SU-DHL-6 (cell line): Measurements from ENCODE around the gene FGF22.

Source experiments
- H2AFZ ChIP-seq: fragments of 200-600 bp; sonication (generic); 2 replicates; pipeline ENCODE4 v1.6.1; 2014; ENCODE audit warnings: low read depth, mild to moderate bottlenecking, moderate library complexity, mixed read lengths, antibody characterized with exemption, low read length; ENCODE audit not compliant: severe bottlenecking
- H3F3A ChIP-seq: fragments of 200-600 bp; shearing (Covaris generic); 2 replicates; pipeline ENCODE4 v1.6.0; 2016; ENCODE audit warnings: antibody characterized with exemption, mild to moderate bottlenecking; ENCODE audit not compliant: insufficient read depth
- H3K27ac ChIP-seq: fragments of 200-600 bp; sonication (generic); 2 replicates; pipeline ENCODE4 v1.5.1; 2016; ENCODE audit warnings: low read depth, mild to moderate bottlenecking, low read length, moderate library complexity, mixed read lengths
- H3K27me3 ChIP-seq: fragments of 200-600 bp; sonication (generic), shearing (Covaris generic); 2 replicates; pipeline ENCODE4 v1.6.0; 2014; ENCODE audit warnings: mild to moderate bottlenecking, low read length
- H3K36me3 ChIP-seq: fragments of 200-600 bp; sonication (generic); 2 replicates; pipeline ENCODE4 v1.6.1; 2014; ENCODE audit warnings: mild to moderate bottlenecking, low read length, mixed read lengths
- H3K4me2 ChIP-seq: fragments of 300-600, 200-600 bp; shearing (Covaris generic), sonication (generic); 2 replicates; pipeline ENCODE4 v1.6.0; 2014; ENCODE audit warnings: low read length, low read depth, mild to moderate bottlenecking; ENCODE audit not compliant: poor library complexity, severe bottlenecking
- H3K4me3 ChIP-seq: fragments of 200-600 bp; sonication (generic); 2 replicates; pipeline ENCODE4 v1.5.1; 2014; ENCODE audit warnings: antibody characterized with exemption, low read length, mild to moderate bottlenecking, mixed read lengths; ENCODE audit not compliant: insufficient read depth, poor library complexity, severe bottlenecking
- H3K79me2 ChIP-seq: fragments of 200-600 bp; sonication (generic); 2 replicates; pipeline ENCODE4 v1.6.1; 2014; ENCODE audit warnings: mild to moderate bottlenecking, low read length, moderate library complexity; ENCODE audit not compliant: insufficient read depth
- H3K9ac ChIP-seq: fragments of 200-600 bp; sonication (generic); 2 replicates; pipeline ENCODE4 v1.7.0; 2014; ENCODE audit warnings: mild to moderate bottlenecking, low read length
- H3K9me2 ChIP-seq: fragments of 200-600 bp; sonication (generic); replicated peaks from 2 replicates; pipeline ENCODE4 v1.6.1; 2014; ENCODE audit warnings: low read length; ENCODE audit not compliant: insufficient read depth
- H3K9me3 ChIP-seq: fragments of 200-600 bp; sonication (generic); 2 replicates; pipeline ENCODE4 v1.6.1; 2014; ENCODE audit warnings: low read length, mixed read lengths; ENCODE audit not compliant: insufficient read depth
- H4K20me1 ChIP-seq: fragments of 200-600 bp; sonication (generic); 2 replicates; pipeline ENCODE4 v1.6.1; 2014; ENCODE audit warnings: low read depth, mild to moderate bottlenecking, antibody characterized with exemption, low read length, moderate library complexity, mixed read lengths
- CTCF ChIP-seq: fragments of 200-600 bp; sonication (generic); IDR thresholded peaks from one replicate; pipeline ENCODE4 v1.5.1; 2017; ENCODE audit warnings: antibody characterized with exemption, mild to moderate bottlenecking, low read length, moderate library complexity; ENCODE audit not compliant: insufficient read depth, poor library complexity, severe bottlenecking
- EZH2phosphoT487 ChIP-seq: fragments of 200-600 bp; sonication (generic), shearing (Covaris generic); conservative IDR thresholded peaks from 2 replicates; pipeline ENCODE4 v1.6.1; 2018; ENCODE audit warnings: mild to moderate bottlenecking, antibody characterized with exemption, low read length, moderate library complexity, mixed read lengths

FGF22 gene

DNA sequence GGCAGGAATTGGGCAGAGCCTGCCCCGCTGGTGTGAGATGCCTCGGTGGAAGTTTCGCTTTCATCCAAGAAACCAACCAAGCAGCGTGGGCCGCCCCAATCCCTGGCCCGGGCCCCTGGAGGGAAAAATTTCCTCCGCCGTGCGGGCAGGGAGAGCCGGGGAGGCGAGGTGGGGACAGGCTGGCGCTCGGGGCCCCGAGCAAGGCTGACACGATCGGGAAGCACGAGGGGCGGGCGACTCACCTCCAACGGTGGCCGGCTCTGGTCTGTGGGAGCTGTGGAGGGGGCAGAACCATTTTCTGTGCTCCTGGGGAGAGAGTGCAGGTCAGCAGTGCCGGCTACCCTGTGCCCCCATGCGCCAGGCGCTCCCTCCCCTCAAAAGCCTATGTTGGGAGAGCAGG lies 12.3 kb downstream of the FGF22 start:
- H3K9me3 ChIP-seq: no peaks in the 10 kb centered on the region
- no peak overlapping the region for H3K27ac ChIP-seq
- no peaks in the 10 kb centered on the region for H3K36me3 ChIP-seq
- no peaks in the 10 kb centered on the region for H3F3A ChIP-seq
- H3K27me3 ChIP-seq: no peaks in the 10 kb centered on the region
- H2AFZ ChIP-seq: no peak overlapping the region
- H3K4me2 ChIP-seq: no peak overlapping the region
- H3K9ac ChIP-seq: no peak overlapping the region
- peaks cover 18% of the 10 kb centered on the region for H4K20me1 ChIP-seq
- H3K9me2 ChIP-seq: no peaks in the 10 kb centered on the region
- H3K79me2 ChIP-seq: peaks cover 48% of the 10 kb centered on the region
- TF ChIP-seq EZH2phosphoT487: no peak
- H3K4me3 ChIP-seq: no peak overlapping the region

- Histone ChIP-seq H3K27ac (no peak overlapping the region), H3K36me3 (no peaks in the 10 kb centered on the region), H4K20me1 (peaks cover 18% of the 10 kb centered on the region), H3F3A (no peaks in the 10 kb centered on the region), H3K4me3 (no peak overlapping the region), H3K4me2 (no peak overlapping the region), H3K9me3 (no peaks in the 10 kb centered on the region), H3K27me3 (no peaks in the 10 kb centered on the region), H2AFZ (no peak overlapping the region), H3K9ac (no peak overlapping the region), H3K79me2 (peaks cover 55% of the 10 kb centered on the region), H3K9me2 (no peaks in the 10 kb centered on the region)
- TF ChIP-seq EZH2phosphoT487: no peak
- no peak for TF ChIP-seq CTCF
Observed at GRCh38 chr19:652467-653389, 13.0 kb downstream of the FGF22 start.

- Histone ChIP-seq H4K20me1 (peaks cover 18% of the 10 kb centered on the region), H3K27ac (no peak overlapping the region), H2AFZ (no peak overlapping the region), H3K27me3 (no peaks in the 10 kb centered on the region), H3K4me2 (no peak overlapping the region), H3K9me3 (no peaks in the 10 kb centered on the region), H3K36me3 (no peaks in the 10 kb centered on the region), H3K79me2 (peaks cover 62% of the 10 kb centered on the region), H3K4me3 (no peak overlapping the region), H3K9me2 (no peaks in the 10 kb centered on the region), H3K9ac (no peak overlapping the region), H3F3A (no peaks in the 10 kb centered on the region)
- no peak for TF ChIP-seq EZH2phosphoT487
- no peak for TF ChIP-seq CTCF
Observed at GRCh38 chr19:653425-653824, 13.7 kb downstream of the FGF22 start.

GRCh38 chr19:655691-656090 lies 16.0 kb downstream of the FGF22 start:
- Histone ChIP-seq H3K9me3 (no peaks in the 10 kb centered on the region), H3K27ac (no peak overlapping the region), H4K20me1 (peaks cover 22% of the 10 kb centered on the region), H3K4me2 (no peak overlapping the region), H3K79me2 (peaks cover 84% of the 10 kb centered on the region), H3K4me3 (no peak overlapping the region), H2AFZ (no peak overlapping the region), H3K9me2 (no peaks in the 10 kb centered on the region), H3K27me3 (no peaks in the 10 kb centered on the region), H3K36me3 (no peaks in the 10 kb centered on the region), H3K9ac (no peak overlapping the region), H3F3A (peaks cover 7% of the 10 kb centered on the region)
- TF ChIP-seq EZH2phosphoT487 (no peak), CTCF (no peak)
